Stimulated activated CD8-positive, alpha-beta memory T cell treated with anti-CD3 and anti-CD28 coated beads, Interleukin-15, amount 100 ng/mL, for 24 hours (primary cell): ENCODE results near the gene PCDHGA7.
"Not testable (repeated sequence)": the region's sequence is repeated elsewhere in the genome, so short reads cannot be mapped to it uniquely, and the experiment has no call there.

ENCODE experiments used
- DNase-seq: peaks from one replicate; pipeline ENCODE4 v3.0.0-alpha.2; 2020; ENCODE audit warnings: low read depth

Gene PCDHGA7

GRCh38 chr5:141366016-141366896, 16.3 kb upstream of the PCDHGA7 start:
- DNase-seq, result no peak

- DNase-seq, result no peak
Observed at GRCh38 chr5:141369994-141370848, 12.3 kb upstream of the PCDHGA7 start, which contains the start of gene PCDHGB3. Gene PCDHGB3 (plus strand): TSS chr5:141370242. CDS start chr5:141370395, 153 bp downstream.

GRCh38 chr5:141371572-141372475, 10.7 kb upstream of the PCDHGA7 start:
- DNase-seq, result no peak

GRCh38 chr5:141373673-141374317, 8.7 kb upstream of the PCDHGA7 start, which contains the start of gene PCDHGA6:
Gene PCDHGA6 (plus strand): TSS chr5:141373891. CDS start chr5:141374084, 193 bp downstream.
- DNase-seq, result no peak

- no peak for DNase-seq
Observed at GRCh38 chr5:141374627-141375026, 7.9 kb upstream of the PCDHGA7 start.

GRCh38 chr5:141375444-141376155, 6.9 kb upstream of the PCDHGA7 start:
- not testable (repeated sequence) for DNase-seq

GRCh38 chr5:141383345-141383744, 803 bp downstream of the PCDHGA7 start:
- DNase-seq, result no peak

- no peak for DNase-seq
Observed at GRCh38 chr5:141384471-141385267, 2.1 kb downstream of the PCDHGA7 start.

GRCh38 chr5:141387557-141388311, 5.2 kb downstream of the PCDHGA7 start, which contains the start of gene PCDHGB4:
Gene PCDHGB4 (plus strand): TSS chr5:141387698. CDS start chr5:141387885, 187 bp downstream.
- not testable (repeated sequence) for DNase-seq

- DNase-seq, result no peak
Observed at GRCh38 chr5:141388661-141389060, 6.1 kb downstream of the PCDHGA7 start.

- no peak for DNase-seq
Observed at GRCh38 chr5:141389153-141390042, 6.9 kb downstream of the PCDHGA7 start.

- DNase-seq, result no peak
Observed at GRCh38 chr5:141392429-141393198, 10.1 kb downstream of the PCDHGA7 start, which contains the start of gene PCDHGA8. Gene PCDHGA8 (plus strand): TSS chr5:141392633. CDS start chr5:141392814, 181 bp downstream.

- DNase-seq, result no peak
Observed at GRCh38 chr5:141393267-141393666, 10.7 kb downstream of the PCDHGA7 start.

- not testable (repeated sequence) for DNase-seq
Observed at GRCh38 chr5:141394401-141395187, 12.1 kb downstream of the PCDHGA7 start.

GRCh38 chr5:141397756-141398551, 15.4 kb downstream of the PCDHGA7 start, which contains the start of gene PCDHGB5:
Gene PCDHGB5 (plus strand): TSS chr5:141397947. CDS start chr5:141398128, 181 bp downstream.
- DNase-seq, result not testable (repeated sequence)
